GM12875 (cell line): ENCODE data around the gene HIRA.

Source experiments
- H3K4me3 ChIP-seq: one replicate; pipeline ENCODE4 v1.5.1; 2011; ENCODE audit warnings: low read depth, low read length, control low read depth
- CTCF ChIP-seq: IDR thresholded peaks from 2 replicates; pipeline ENCODE4 v1.5.1; 2011; ENCODE audit warnings: low read depth, mild to moderate bottlenecking, control low read depth, inconsistent platforms, low read length, moderate library complexity, borderline replicate concordance; ENCODE audit not compliant: insufficient read depth

HIRA gene

GRCh38 chr22:19382240-19382639, 49.3 kb downstream of the HIRA start:
- TF ChIP-seq CTCF = no peak
- no peak overlapping the region for H3K4me3 ChIP-seq

GRCh38 chr22:19378344-19378674, 53.2 kb downstream of the HIRA start:
- H3K4me3 ChIP-seq = no peak overlapping the region
- TF ChIP-seq CTCF = no peak

GRCh38 chr22:19377565-19378343, 53.8 kb downstream of the HIRA start:
- TF ChIP-seq CTCF = no peak

GRCh38 chr22:19376971-19377370, 54.6 kb downstream of the HIRA start:
- no peak for TF ChIP-seq CTCF
- H3K4me3 ChIP-seq = no peak overlapping the region

More at GRCh38 chr22:19377565-19378343, 53.8 kb downstream of the HIRA start:
- H3K4me3 ChIP-seq = no peak overlapping the region

GRCh38 chr22:19376247-19376646, 55.3 kb downstream of the HIRA start:
- no peak for TF ChIP-seq CTCF
- no peak overlapping the region for H3K4me3 ChIP-seq

- no peak overlapping the region for H3K4me3 ChIP-seq
- no peak for TF ChIP-seq CTCF
Measured at GRCh38 chr22:19375435-19375834, 56.1 kb downstream of the HIRA start.

- H3K4me3 ChIP-seq = no peak overlapping the region
- no peak for TF ChIP-seq CTCF
Measured at GRCh38 chr22:19374410-19374809, 57.1 kb downstream of the HIRA start.
